GM23338 (cell line): ENCODE measurements around the gene SCN11A. TPM values are rescaled to one million over a fixed set of nuclear protein-coding genes. Genes with fewer than 3 reads are reported as not detected.

Experiments
- ATAC-seq: fragments of 200-7000 bp; cut with Tn5 transposase; 3 replicates; pipeline ENCODE4 v1.9.1; 2020
- DNase-seq: peaks from one replicate; pipeline ENCODE4 v3.0.0-alpha.2; 2015; ENCODE audit warnings: low spot score
- H2AFZ ChIP-seq: fragments of 200-600 bp; sonication (generic); 2 replicates; pipeline ENCODE4 v1.8.0; 2016; ENCODE audit warnings: antibody characterized with exemption, mild to moderate bottlenecking, moderate library complexity
- H3F3A ChIP-seq: fragments of 200-600 bp; sonication (generic); replicated peaks from 2 replicates; pipeline ENCODE4 v1.8.0; 2017; ENCODE audit warnings: antibody characterized with exemption, mixed run types, low read depth
- H3K27ac ChIP-seq: fragments of 200-600 bp; sonication (generic); 2 replicates; pipeline ENCODE4 v1.6.1; 2016; ENCODE audit warnings: low read depth
- H3K27me3 ChIP-seq: fragments of 200-600 bp; sonication (generic); 2 replicates; pipeline ENCODE4 v1.8.0; 2016; ENCODE audit warnings: mild to moderate bottlenecking, mixed run types, moderate library complexity; ENCODE audit not compliant: insufficient read depth
- H3K36me3 ChIP-seq: fragments of 200-600 bp; sonication (generic); 2 replicates; pipeline ENCODE4 v1.8.0; 2016; ENCODE audit warnings: mild to moderate bottlenecking; ENCODE audit not compliant: insufficient read depth
- H3K4me1 ChIP-seq: fragments of 200-600 bp; sonication (generic); 2 replicates; pipeline ENCODE4 v1.8.0; 2016; ENCODE audit warnings: mild to moderate bottlenecking, moderate library complexity; ENCODE audit not compliant: insufficient read depth
- H3K4me2 ChIP-seq: fragments of 200-600 bp; sonication (generic); 2 replicates; pipeline ENCODE4 v1.7.1; 2017; ENCODE audit warnings: mixed run types
- H3K4me3 ChIP-seq: fragments of 200-600 bp; sonication (generic); 2 replicates; pipeline ENCODE4 v1.6.1; 2016; ENCODE audit warnings: mixed run types
- H3K79me2 ChIP-seq: fragments of 200-600 bp; sonication (generic); replicated peaks from 2 replicates; pipeline ENCODE4 v1.8.0; 2017; ENCODE audit warnings: mild to moderate bottlenecking; ENCODE audit not compliant: insufficient read depth
- H3K9me2 ChIP-seq: fragments of 200-600 bp; sonication (generic); 2 replicates; pipeline ENCODE4 v1.8.0; 2017; ENCODE audit not compliant: insufficient read depth
- H4K20me1 ChIP-seq: fragments of 200-600 bp; sonication (generic); replicated peaks from 2 replicates; pipeline ENCODE4 v1.8.0; 2017; ENCODE audit warnings: mild to moderate bottlenecking; ENCODE audit not compliant: insufficient read depth
- H3K27ac Mint-ChIP-seq: 2 replicates; pipeline ENCODE4 v1.8.0; 2020; ENCODE audit warnings: inconsistent platforms, mild to moderate bottlenecking, moderate library complexity, mixed read lengths
- H3K27me3 Mint-ChIP-seq: 3 replicates; pipeline ENCODE4 v1.8.0; 2022; ENCODE audit warnings: low read depth, mild to moderate bottlenecking, moderate library complexity, mixed read lengths, inconsistent platforms; ENCODE audit not compliant: insufficient read depth, poor library complexity
- H3K36me3 Mint-ChIP-seq: 3 replicates; pipeline ENCODE4 v1.8.0; 2021; ENCODE audit warnings: low read depth, mild to moderate bottlenecking, inconsistent platforms, moderate library complexity, mixed read lengths
- H3K4me1 Mint-ChIP-seq: 3 replicates; pipeline ENCODE4 v1.8.0; 2020; ENCODE audit warnings: mild to moderate bottlenecking, inconsistent platforms, mixed read lengths
- H3K4me3 Mint-ChIP-seq: 3 replicates; pipeline ENCODE4 v1.8.0; 2021; ENCODE audit warnings: moderate library complexity, mild to moderate bottlenecking, inconsistent platforms, mixed read lengths
- H3K9me3 Mint-ChIP-seq: 3 replicates; pipeline ENCODE4 v1.8.0; 2020; ENCODE audit warnings: moderate library complexity, mild to moderate bottlenecking, inconsistent platforms, mixed read lengths
- CREB1 ChIP-seq: fragments of 250-450 bp; sonication (Bioruptor Pico); IDR thresholded peaks from 2 replicates; pipeline ENCODE4 v1.5.0; 2020; ENCODE audit warnings: low read depth, mild to moderate bottlenecking, moderate library complexity
- EZH2 ChIP-seq: fragments of 200-600 bp; sonication (generic); IDR thresholded peaks from one replicate; pipeline ENCODE4 v1.8.0; 2017; ENCODE audit warnings: antibody characterized with exemption, mild to moderate bottlenecking, low read depth; ENCODE audit not compliant: unreplicated experiment
- EZH2phosphoT487 ChIP-seq: fragments of 200-600 bp; sonication (generic); IDR thresholded peaks from one replicate; pipeline ENCODE4 v1.8.1; 2018; ENCODE audit warnings: antibody characterized with exemption; ENCODE audit not compliant: unreplicated experiment
- JUNB ChIP-seq: IDR thresholded peaks from one replicate; pipeline ENCODE4 v1.6.1; 2016; ENCODE audit warnings: antibody characterized with exemption; ENCODE audit not compliant: unreplicated experiment
- NANOG ChIP-seq: IDR thresholded peaks from 2 replicates; pipeline ENCODE4 v1.6.1; 2016; ENCODE audit warnings: antibody characterized with exemption, borderline replicate concordance
- POLR2AphosphoS5 ChIP-seq: IDR thresholded peaks from 2 replicates; pipeline ENCODE4 v1.6.1; 2016; ENCODE audit warnings: antibody characterized with exemption, low read depth
- STAT1 ChIP-seq: IDR thresholded peaks from one replicate; pipeline ENCODE4 v1.6.1; 2016; ENCODE audit warnings: antibody characterized with exemption; ENCODE audit not compliant: unreplicated experiment
- ZNF114 ChIP-seq: fragments of 250-450 bp; sonication (Bioruptor Pico); IDR thresholded peaks from 2 replicates; pipeline ENCODE4 v1.5.0; 2020; ENCODE audit warnings: mild to moderate bottlenecking, moderate library complexity
- ZNF331 ChIP-seq: fragments of 250-450 bp; sonication (Bioruptor Pico); IDR thresholded peaks from 2 replicates; pipeline ENCODE4 v1.5.0; 2020; ENCODE audit warnings: low read depth, mild to moderate bottlenecking, moderate library complexity
- ZNF462 ChIP-seq: fragments of 250-450 bp; sonication (Bioruptor Pico); IDR thresholded peaks from 2 replicates; pipeline ENCODE4 v1.5.0; 2020; ENCODE audit warnings: mild to moderate bottlenecking, moderate library complexity
- polyA plus RNA-seq: library from polyadenylated mRNA; unstranded; fragments of >200 nt; fragmentation: Nextera tagmentation; extraction: Ambion mirVana; gene quantifications from 2 replicates; pipeline ENCODE4 v1.2.1, GENCODE V29; 2016
- total RNA-seq: library from RNA; depleted of rRNA; stranded (reverse); fragments of >200 nt; shearing (Covaris generic); gene quantifications from 2 replicates; pipeline ENCODE4 v1.2.3, GENCODE V29; 2014
- TF ChIP-seq, protein P1 (sequence below): IDR thresholded peaks from 2 replicates; pipeline ENCODE4 v1.6.1; 2016; ENCODE audit warnings: antibody characterized with exemption
- TF ChIP-seq, protein P2 (sequence below), 2 experiments: fragments of 200-600 bp in 1 of 2; sonication (generic) in 1 of 2; conservative IDR thresholded peaks; 2 replicates each; pipeline versions ENCODE4 v1.5.1 to v1.6.1; 2016 to 2017; ENCODE audit warnings: antibody characterized with exemption in 2 of 2, low read depth in 2 of 2, mild to moderate bottlenecking in 2 of 2, moderate library complexity in 1 of 2
- TF ChIP-seq, protein P3 (sequence below): IDR thresholded peaks from one replicate; pipeline ENCODE4 v1.6.1; 2018; ENCODE audit warnings: antibody characterized with exemption; ENCODE audit not compliant: unreplicated experiment

The SCN11A gene
- total and polyA plus RNA-seq, 2 experiments from 2014 or later: 0.05 to 0.14 TPM

- H3K36me3 Mint-ChIP-seq: no peaks in the 10 kb centered on the region
- peaks cover 10% of the 10 kb centered on the region; the same call in 1 of the 3 replicates for H3K4me1 Mint-ChIP-seq
- Histone ChIP-seq H3F3A (no peaks in the 10 kb centered on the region), H3K4me1 (no peaks in the 10 kb centered on the region), H3K4me3 (no peak overlapping the region), H3K9me2 (no peaks in the 10 kb centered on the region), H3K27ac (no peak overlapping the region), H2AFZ (no peak overlapping the region), H4K20me1 (peaks cover 6% of the 10 kb centered on the region; the same call in 1 of the 2 replicates), H3K79me2 (peaks cover 26% of the 10 kb centered on the region), H3K27me3 (no peaks in the 10 kb centered on the region), H3K4me2 (no peak overlapping the region), H3K36me3 (no peaks in the 10 kb centered on the region)
- no peaks in the 10 kb centered on the region; the same call in 2 of the 3 replicates for H3K9me3 Mint-ChIP-seq
- peaks cover 2% of the 10 kb centered on the region for H3K27me3 Mint-ChIP-seq
- no peak for TF ChIP-seq JUNB
- TF ChIP-seq ZNF331 (CRISPR knock-in tag): no peak
- TF ChIP-seq ZNF114 (CRISPR knock-in tag): no peak
- TF ChIP-seq, protein P1, sequence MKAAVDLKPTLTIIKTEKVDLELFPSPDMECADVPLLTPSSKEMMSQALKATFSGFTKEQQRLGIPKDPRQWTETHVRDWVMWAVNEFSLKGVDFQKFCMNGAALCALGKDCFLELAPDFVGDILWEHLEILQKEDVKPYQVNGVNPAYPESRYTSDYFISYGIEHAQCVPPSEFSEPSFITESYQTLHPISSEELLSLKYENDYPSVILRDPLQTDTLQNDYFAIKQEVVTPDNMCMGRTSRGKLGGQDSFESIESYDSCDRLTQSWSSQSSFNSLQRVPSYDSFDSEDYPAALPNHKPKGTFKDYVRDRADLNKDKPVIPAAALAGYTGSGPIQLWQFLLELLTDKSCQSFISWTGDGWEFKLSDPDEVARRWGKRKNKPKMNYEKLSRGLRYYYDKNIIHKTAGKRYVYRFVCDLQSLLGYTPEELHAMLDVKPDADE: no peak
- no peak for TF ChIP-seq POLR2AphosphoS5
- no peak for TF ChIP-seq EZH2
- TF ChIP-seq, protein P2, sequence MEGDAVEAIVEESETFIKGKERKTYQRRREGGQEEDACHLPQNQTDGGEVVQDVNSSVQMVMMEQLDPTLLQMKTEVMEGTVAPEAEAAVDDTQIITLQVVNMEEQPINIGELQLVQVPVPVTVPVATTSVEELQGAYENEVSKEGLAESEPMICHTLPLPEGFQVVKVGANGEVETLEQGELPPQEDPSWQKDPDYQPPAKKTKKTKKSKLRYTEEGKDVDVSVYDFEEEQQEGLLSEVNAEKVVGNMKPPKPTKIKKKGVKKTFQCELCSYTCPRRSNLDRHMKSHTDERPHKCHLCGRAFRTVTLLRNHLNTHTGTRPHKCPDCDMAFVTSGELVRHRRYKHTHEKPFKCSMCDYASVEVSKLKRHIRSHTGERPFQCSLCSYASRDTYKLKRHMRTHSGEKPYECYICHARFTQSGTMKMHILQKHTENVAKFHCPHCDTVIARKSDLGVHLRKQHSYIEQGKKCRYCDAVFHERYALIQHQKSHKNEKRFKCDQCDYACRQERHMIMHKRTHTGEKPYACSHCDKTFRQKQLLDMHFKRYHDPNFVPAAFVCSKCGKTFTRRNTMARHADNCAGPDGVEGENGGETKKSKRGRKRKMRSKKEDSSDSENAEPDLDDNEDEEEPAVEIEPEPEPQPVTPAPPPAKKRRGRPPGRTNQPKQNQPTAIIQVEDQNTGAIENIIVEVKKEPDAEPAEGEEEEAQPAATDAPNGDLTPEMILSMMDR (conservative IDR thresholded peaks at IDR 0.05; ENCODE audit: low read depth in 2 of 2): no peak
- TF ChIP-seq EZH2phosphoT487: no peak
- TF ChIP-seq STAT1: no peak
- TF ChIP-seq NANOG: no peak
- no peak for TF ChIP-seq CREB1
- TF ChIP-seq, protein P3, sequence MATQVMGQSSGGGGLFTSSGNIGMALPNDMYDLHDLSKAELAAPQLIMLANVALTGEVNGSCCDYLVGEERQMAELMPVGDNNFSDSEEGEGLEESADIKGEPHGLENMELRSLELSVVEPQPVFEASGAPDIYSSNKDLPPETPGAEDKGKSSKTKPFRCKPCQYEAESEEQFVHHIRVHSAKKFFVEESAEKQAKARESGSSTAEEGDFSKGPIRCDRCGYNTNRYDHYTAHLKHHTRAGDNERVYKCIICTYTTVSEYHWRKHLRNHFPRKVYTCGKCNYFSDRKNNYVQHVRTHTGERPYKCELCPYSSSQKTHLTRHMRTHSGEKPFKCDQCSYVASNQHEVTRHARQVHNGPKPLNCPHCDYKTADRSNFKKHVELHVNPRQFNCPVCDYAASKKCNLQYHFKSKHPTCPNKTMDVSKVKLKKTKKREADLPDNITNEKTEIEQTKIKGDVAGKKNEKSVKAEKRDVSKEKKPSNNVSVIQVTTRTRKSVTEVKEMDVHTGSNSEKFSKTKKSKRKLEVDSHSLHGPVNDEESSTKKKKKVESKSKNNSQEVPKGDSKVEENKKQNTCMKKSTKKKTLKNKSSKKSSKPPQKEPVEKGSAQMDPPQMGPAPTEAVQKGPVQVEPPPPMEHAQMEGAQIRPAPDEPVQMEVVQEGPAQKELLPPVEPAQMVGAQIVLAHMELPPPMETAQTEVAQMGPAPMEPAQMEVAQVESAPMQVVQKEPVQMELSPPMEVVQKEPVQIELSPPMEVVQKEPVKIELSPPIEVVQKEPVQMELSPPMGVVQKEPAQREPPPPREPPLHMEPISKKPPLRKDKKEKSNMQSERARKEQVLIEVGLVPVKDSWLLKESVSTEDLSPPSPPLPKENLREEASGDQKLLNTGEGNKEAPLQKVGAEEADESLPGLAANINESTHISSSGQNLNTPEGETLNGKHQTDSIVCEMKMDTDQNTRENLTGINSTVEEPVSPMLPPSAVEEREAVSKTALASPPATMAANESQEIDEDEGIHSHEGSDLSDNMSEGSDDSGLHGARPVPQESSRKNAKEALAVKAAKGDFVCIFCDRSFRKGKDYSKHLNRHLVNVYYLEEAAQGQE: no peak
- no peak for TF ChIP-seq ZNF462 (CRISPR knock-in tag)
- H3K27ac Mint-ChIP-seq: no peak overlapping the region
- no peak overlapping the region for H3K4me3 Mint-ChIP-seq
- ATAC-seq (no peak), DNase-seq (no peak)
Observed at GRCh38 chr3:39050029-39050428, 1.7 kb downstream of the SCN11A start.
